PC-9 (cell line): ENCODE results near the gene SMAP2. TPM values are rescaled to one million over a fixed set of nuclear protein-coding genes. Genes with fewer than 3 reads are reported as not detected.

ENCODE experiments used
- BruUV-seq: library from RNA; stranded (reverse); fragments of 400-500 nt; replicated peaks from 2 replicates; lab custom pipeline; 2021; lab: Mats Ljungman, UMichigan
- CTCF ChIA-PET: fragments of 300-600 bp; sonication (Branson Sonifier 250); formaldehyde crosslinking; loops from one replicate; lab custom pipeline; 2022; ENCODE audit warnings: antibody characterized with exemption; lab: Charles Lee
- POLR2A ChIA-PET: fragments of 300-600 bp; sonication (Branson Sonifier 250); formaldehyde crosslinking; loops from one replicate; lab custom pipeline; 2022; ENCODE audit warnings: antibody characterized with exemption; ENCODE audit not compliant: unreplicated experiment; lab: Charles Lee
- DNase-seq, 2 experiments: peaks; one replicate each; pipeline versions ENCODE4 v3.0.0 to v3.0.0-alpha.2; 2015 to 2022; ENCODE audit warnings: mixed read lengths in 1 of 2
- H2AFZ ChIP-seq: fragments of 200-600 bp; sonication (generic); 2 replicates; pipeline ENCODE4 v1.8.1; 2017; ENCODE audit warnings: antibody characterized with exemption
- H3F3A ChIP-seq: fragments of 200-600 bp; sonication (generic); 2 replicates; pipeline ENCODE4 v1.8.1; 2017; ENCODE audit warnings: antibody characterized with exemption, mild to moderate bottlenecking, low read depth; ENCODE audit not compliant: insufficient read depth
- H3K27ac ChIP-seq: fragments of 200-600 bp; sonication (generic); 2 replicates; pipeline ENCODE4 v1.6.1; 2016; ENCODE audit warnings: mixed run types
- H3K27me3 ChIP-seq: fragments of 200-600 bp; sonication (generic); 2 replicates; pipeline ENCODE4 v1.6.1; 2016; ENCODE audit warnings: low read depth, mixed run types; ENCODE audit not compliant: insufficient read depth
- H3K36me3 ChIP-seq: fragments of 200-600 bp; sonication (generic); 2 replicates; pipeline ENCODE4 v1.6.1; 2016; ENCODE audit warnings: low read depth, mixed run types
- H3K4me1 ChIP-seq: fragments of 200-600 bp; sonication (generic); replicated peaks from 2 replicates; pipeline ENCODE4 v1.6.1; 2016; ENCODE audit warnings: mixed run types; ENCODE audit not compliant: insufficient read depth
- H3K4me2 ChIP-seq: fragments of 200-600 bp; sonication (generic); 2 replicates; pipeline ENCODE4 v1.6.1; 2017; ENCODE audit warnings: mixed run types
- H3K4me3 ChIP-seq: fragments of 200-600 bp; sonication (generic); 2 replicates; pipeline ENCODE4 v1.6.1; 2016; ENCODE audit warnings: mixed run types
- H3K79me2 ChIP-seq: fragments of 200-600 bp; sonication (generic); 2 replicates; pipeline ENCODE4 v1.6.1; 2017; ENCODE audit warnings: low read depth, mixed run types
- H3K9me2 ChIP-seq: fragments of 200-600 bp; sonication (generic); 2 replicates; pipeline ENCODE4 v1.8.1; 2017; ENCODE audit warnings: mild to moderate bottlenecking; ENCODE audit not compliant: insufficient read depth
- H3K9me3 ChIP-seq: fragments of 200-600 bp; sonication (generic); 2 replicates; pipeline ENCODE4 v1.8.1; 2016; ENCODE audit warnings: low read depth; ENCODE audit not compliant: insufficient read depth
- H4K20me1 ChIP-seq: fragments of 200-600 bp; sonication (generic); 2 replicates; pipeline ENCODE4 v1.8.1; 2017; ENCODE audit not compliant: insufficient read depth
- EZH2 ChIP-seq: fragments of 200-600 bp; sonication (generic); IDR thresholded peaks from 2 replicates; pipeline ENCODE4 v1.8.0; 2017; ENCODE audit warnings: antibody characterized with exemption, low read depth
- intact Hi-C: fragments of 100-400 bp; cut with micrococcal nuclease; formaldehyde crosslinking; loops from one replicate; pipeline ENCODE4 v1.10.0; 2022; ENCODE audit not compliant: unreplicated experiment
- total RNA-seq: library from RNA; stranded (reverse); gene quantifications from 2 replicates; pipeline ENCODE4 v1.2.3, GENCODE V29; 2021
- TF ChIP-seq, protein P1 (sequence below): fragments of 200-600 bp; sonication (generic); conservative IDR thresholded peaks from 2 replicates; pipeline ENCODE4 v1.6.1; 2017; ENCODE audit warnings: mixed run types, antibody characterized with exemption, mild to moderate bottlenecking, moderate library complexity

Gene SMAP2
- total RNA-seq, 1 experiment from 2014 or later: 19.7 TPM

DNA sequence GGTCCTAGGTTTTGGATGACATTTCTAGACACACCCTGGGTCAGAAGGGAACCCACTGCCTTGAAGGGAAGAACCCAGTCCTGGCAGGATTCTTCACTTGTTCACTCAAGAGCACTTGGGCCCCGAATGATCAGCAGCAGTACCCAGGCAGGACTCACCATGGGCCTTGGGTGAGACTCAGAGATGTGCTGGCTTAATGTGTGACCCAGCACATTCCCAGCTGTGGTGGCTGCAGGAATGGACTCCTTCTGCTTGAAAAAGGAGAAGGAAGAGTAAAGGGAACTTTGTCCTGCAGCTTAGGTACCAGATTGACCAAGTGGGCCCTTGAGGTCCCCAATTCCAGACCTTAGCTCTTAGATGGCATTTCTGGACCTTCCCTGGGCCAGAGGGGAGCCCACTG, 12.3 kb upstream of the SMAP2 start:
- peaks cover 7% of the 10 kb centered on the region for H3K27me3 ChIP-seq
- no peak overlapping the region for H3K4me3 ChIP-seq
- no peaks in the 10 kb centered on the region for H4K20me1 ChIP-seq
- DNase-seq: no peak
- POLR2A ChIA-PET: no interaction called here
- H3K4me1 ChIP-seq: no peaks in the 10 kb centered on the region
- no peaks in the 10 kb centered on the region for H3K9me2 ChIP-seq
- peaks cover 5% of the 10 kb centered on the region for H3K9me3 ChIP-seq
- H3K4me2 ChIP-seq: no peak overlapping the region
- BruUV-seq: no TSS peak
- H3K36me3 ChIP-seq: no peaks in the 10 kb centered on the region
- no peak for TF ChIP-seq EZH2
- TF ChIP-seq, protein P1, sequence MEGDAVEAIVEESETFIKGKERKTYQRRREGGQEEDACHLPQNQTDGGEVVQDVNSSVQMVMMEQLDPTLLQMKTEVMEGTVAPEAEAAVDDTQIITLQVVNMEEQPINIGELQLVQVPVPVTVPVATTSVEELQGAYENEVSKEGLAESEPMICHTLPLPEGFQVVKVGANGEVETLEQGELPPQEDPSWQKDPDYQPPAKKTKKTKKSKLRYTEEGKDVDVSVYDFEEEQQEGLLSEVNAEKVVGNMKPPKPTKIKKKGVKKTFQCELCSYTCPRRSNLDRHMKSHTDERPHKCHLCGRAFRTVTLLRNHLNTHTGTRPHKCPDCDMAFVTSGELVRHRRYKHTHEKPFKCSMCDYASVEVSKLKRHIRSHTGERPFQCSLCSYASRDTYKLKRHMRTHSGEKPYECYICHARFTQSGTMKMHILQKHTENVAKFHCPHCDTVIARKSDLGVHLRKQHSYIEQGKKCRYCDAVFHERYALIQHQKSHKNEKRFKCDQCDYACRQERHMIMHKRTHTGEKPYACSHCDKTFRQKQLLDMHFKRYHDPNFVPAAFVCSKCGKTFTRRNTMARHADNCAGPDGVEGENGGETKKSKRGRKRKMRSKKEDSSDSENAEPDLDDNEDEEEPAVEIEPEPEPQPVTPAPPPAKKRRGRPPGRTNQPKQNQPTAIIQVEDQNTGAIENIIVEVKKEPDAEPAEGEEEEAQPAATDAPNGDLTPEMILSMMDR: no peak
- no peak overlapping the region for H3K27ac ChIP-seq
- CTCF ChIA-PET: no interaction called here
- H2AFZ ChIP-seq: no peak overlapping the region
- no peaks in the 10 kb centered on the region for H3F3A ChIP-seq
- H3K79me2 ChIP-seq: no peaks in the 10 kb centered on the region
- intact Hi-C loops: no loop called here

DNA sequence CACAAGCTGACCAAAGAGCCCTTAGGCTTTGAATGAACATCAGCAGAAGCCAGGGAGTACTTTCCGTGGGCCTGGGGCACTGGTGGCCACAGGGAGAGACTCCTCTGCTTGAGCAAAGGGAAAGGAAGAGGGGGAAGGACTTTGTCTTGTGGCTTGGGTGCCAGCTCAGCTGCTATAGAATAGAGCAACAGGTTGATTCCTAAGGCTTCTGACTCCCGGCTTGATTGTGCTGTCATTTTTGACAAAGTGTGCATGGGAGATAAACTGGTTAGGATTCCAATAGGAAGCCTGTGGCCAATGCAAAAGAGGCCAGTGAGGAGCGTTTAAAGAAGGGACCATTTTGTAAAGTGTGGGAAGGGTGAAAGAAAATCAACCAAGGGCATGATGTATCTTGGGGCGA, 11.9 kb upstream of the SMAP2 start:
- CTCF ChIA-PET: no interaction called here
- DNase-seq: no peak

DNA sequence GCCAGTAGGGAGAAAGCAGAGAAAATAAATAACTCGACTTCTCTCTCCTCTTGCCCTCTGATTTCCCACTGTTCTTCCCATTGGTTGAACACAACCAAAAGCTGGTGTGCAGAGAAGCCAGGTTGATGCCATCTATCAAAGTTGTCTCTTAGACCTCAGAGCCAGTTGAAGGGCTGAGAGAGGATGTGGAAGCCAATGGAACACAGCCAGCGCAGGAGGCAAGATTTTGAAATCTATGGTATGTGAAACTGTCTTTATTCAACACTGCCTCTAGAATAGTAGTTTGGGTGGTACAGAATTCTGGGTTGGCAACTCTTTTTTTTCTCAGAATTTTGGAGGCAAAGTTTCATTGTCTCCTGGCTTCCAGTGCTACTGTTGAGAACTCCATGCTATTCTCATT, 11.3 kb upstream of the SMAP2 start:
- Histone ChIP-seq H3K4me2 (no peak overlapping the region), H3K4me3 (no peak overlapping the region), H3K9me3 (peaks cover 5% of the 10 kb centered on the region), H3F3A (no peaks in the 10 kb centered on the region), H3K27ac (no peak overlapping the region), H3K27me3 (peaks cover 7% of the 10 kb centered on the region), H3K4me1 (no peaks in the 10 kb centered on the region), H3K36me3 (no peaks in the 10 kb centered on the region), H3K79me2 (no peaks in the 10 kb centered on the region), H2AFZ (no peak overlapping the region), H4K20me1 (no peaks in the 10 kb centered on the region), H3K9me2 (no peaks in the 10 kb centered on the region)
- ChIA-PET POLR2A (interaction anchor here (0.6 kb wide), 1 partner anchor 147 kb away, joined by 3 read pairs; no protein-coding TSS in a partner anchor), CTCF (no interaction called here)
- BruUV-seq: no TSS peak
- intact Hi-C loops: no loop called here
- no peak for DNase-seq
- TF ChIP-seq, protein P1: no peak
- no peak for TF ChIP-seq EZH2

More for the DNA sequence above, 11.9 kb upstream of the SMAP2 start:
- Histone ChIP-seq H3K27ac (no peak overlapping the region), H3K4me1 (no peaks in the 10 kb centered on the region), H2AFZ (no peak overlapping the region), H4K20me1 (no peaks in the 10 kb centered on the region), H3K4me2 (no peak overlapping the region), H3F3A (no peaks in the 10 kb centered on the region), H3K9me2 (no peaks in the 10 kb centered on the region), H3K9me3 (peaks cover 5% of the 10 kb centered on the region), H3K36me3 (no peaks in the 10 kb centered on the region), H3K27me3 (peaks cover 7% of the 10 kb centered on the region), H3K79me2 (no peaks in the 10 kb centered on the region), H3K4me3 (no peak overlapping the region)
- POLR2A ChIA-PET: no interaction called here
- BruUV-seq: no TSS peak
- TF ChIP-seq, protein P1: no peak
- TF ChIP-seq EZH2: no peak
- intact Hi-C loops: no loop called here
